ENCODE measurements around the gene TMA7B.

DNA sequence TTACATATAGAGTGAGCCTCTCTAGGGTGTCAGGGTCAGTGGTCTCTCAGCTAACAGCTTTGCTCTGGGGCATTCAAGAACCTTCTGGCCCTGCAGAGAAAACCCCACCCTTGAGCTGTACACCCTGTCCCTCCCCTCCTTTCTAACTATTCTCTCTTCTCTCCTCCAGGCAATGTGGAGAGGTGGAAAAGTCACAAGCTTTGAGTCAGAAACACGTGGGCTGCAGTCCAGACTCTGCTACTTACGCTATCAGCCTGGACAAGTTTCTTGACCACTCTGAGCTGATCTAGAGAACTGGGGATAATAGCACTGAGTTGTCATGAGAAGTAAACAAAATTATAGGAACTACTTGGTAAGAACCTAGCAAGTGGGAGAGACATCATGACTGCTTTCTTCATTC is 23.8 kb downstream of the TMA7B start:
- TF ChIP-seq, protein P1, sequence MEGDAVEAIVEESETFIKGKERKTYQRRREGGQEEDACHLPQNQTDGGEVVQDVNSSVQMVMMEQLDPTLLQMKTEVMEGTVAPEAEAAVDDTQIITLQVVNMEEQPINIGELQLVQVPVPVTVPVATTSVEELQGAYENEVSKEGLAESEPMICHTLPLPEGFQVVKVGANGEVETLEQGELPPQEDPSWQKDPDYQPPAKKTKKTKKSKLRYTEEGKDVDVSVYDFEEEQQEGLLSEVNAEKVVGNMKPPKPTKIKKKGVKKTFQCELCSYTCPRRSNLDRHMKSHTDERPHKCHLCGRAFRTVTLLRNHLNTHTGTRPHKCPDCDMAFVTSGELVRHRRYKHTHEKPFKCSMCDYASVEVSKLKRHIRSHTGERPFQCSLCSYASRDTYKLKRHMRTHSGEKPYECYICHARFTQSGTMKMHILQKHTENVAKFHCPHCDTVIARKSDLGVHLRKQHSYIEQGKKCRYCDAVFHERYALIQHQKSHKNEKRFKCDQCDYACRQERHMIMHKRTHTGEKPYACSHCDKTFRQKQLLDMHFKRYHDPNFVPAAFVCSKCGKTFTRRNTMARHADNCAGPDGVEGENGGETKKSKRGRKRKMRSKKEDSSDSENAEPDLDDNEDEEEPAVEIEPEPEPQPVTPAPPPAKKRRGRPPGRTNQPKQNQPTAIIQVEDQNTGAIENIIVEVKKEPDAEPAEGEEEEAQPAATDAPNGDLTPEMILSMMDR (IDR thresholded peaks at IDR 0.05 in 8 of 11, conservative IDR thresholded peaks at IDR 0.05 in 3 of 11) = no peak
- TF ChIP-seq POLR2AphosphoS5 (IDR thresholded peaks at IDR 0.05) = no peak
- TF ChIP-seq POLR2A (IDR thresholded peaks at IDR 0.05) = no peak
